NCI-H446 treated with DMSO at 0.1 percent for 48 hours (cell line): ENCODE results near the gene BIRC3.

Source experiments
- DNase-seq: peaks from one replicate; lab custom pipeline; 2025; lab: John Stamatoyannopoulos, UW

BIRC3 gene

GRCh38 chr11:102317099-102317767, at the start of gene BIRC3:
BIRC3 (plus strand) TSS chr11:102317484; CDS start chr11:102324510, 7,026 bp downstream.
- no peak for DNase-seq

GRCh38 chr11:102267609-102268008, 49.7 kb upstream of the BIRC3 start:
- DNase-seq = no peak

- DNase-seq = peak; percentile 7
These were observed 49.0 kb upstream of the BIRC3 start for GRCh38 chr11:102268083-102268984.

- DNase-seq = no peak
These were observed 48.3 kb upstream of the BIRC3 start for GRCh38 chr11:102268985-102269470.

GRCh38 chr11:102269927-102270326, 47.4 kb upstream of the BIRC3 start:
- DNase-seq = no peak

- no peak for DNase-seq
These were observed 45.0 kb upstream of the BIRC3 start for GRCh38 chr11:102272047-102272824.

- DNase-seq = no peak
These were observed 42.7 kb upstream of the BIRC3 start for GRCh38 chr11:102274628-102275027.

- DNase-seq = no peak
These were observed 40.9 kb upstream of the BIRC3 start for GRCh38 chr11:102276362-102276761.

GRCh38 chr11:102276783-102277182, 40.5 kb upstream of the BIRC3 start:
- no peak for DNase-seq

- DNase-seq = no peak
These were observed 37.6 kb upstream of the BIRC3 start for GRCh38 chr11:102279641-102280170.

- no peak for DNase-seq
These were observed 36.9 kb upstream of the BIRC3 start for GRCh38 chr11:102280245-102280833.

- DNase-seq = no peak
These were observed 34.2 kb upstream of the BIRC3 start for GRCh38 chr11:102283116-102283485.

- no peak for DNase-seq
These were observed 33.3 kb upstream of the BIRC3 start for GRCh38 chr11:102284008-102284407.

- DNase-seq = no peak
These were observed 31.0 kb upstream of the BIRC3 start for GRCh38 chr11:102286292-102286691.

- DNase-seq = peak; percentile 35
These were observed 29.1 kb upstream of the BIRC3 start for GRCh38 chr11:102287964-102288724.

GRCh38 chr11:102288725-102289083, 28.6 kb upstream of the BIRC3 start:
- no peak for DNase-seq

- no peak for DNase-seq
These were observed 27.7 kb upstream of the BIRC3 start for GRCh38 chr11:102289592-102289991.

- DNase-seq = no peak
These were observed 25.5 kb upstream of the BIRC3 start for GRCh38 chr11:102291831-102292230.

GRCh38 chr11:102292933-102293332, 24.4 kb upstream of the BIRC3 start:
- no peak for DNase-seq

GRCh38 chr11:102293873-102294601, 23.2 kb upstream of the BIRC3 start:
- no peak for DNase-seq
